Omental fat pad (tissue), 4 donors: Measurements from ENCODE around the gene DSG2. TPM values are rescaled to one million over a fixed set of nuclear protein-coding genes. Genes with fewer than 3 reads are reported as not detected.

Source experiments
- ATAC-seq: fragments of 150-250 bp; one replicate; pipeline ENCODE4 v1.9.1; 2016; ENCODE audit warnings: mild to moderate bottlenecking, moderate library complexity; ENCODE audit not compliant: low FRiP score
- DNase-seq: peaks from one replicate; pipeline ENCODE4 v3.0.0-alpha.2; 2019; ENCODE audit warnings: low spot score
- CTCF ChIP-seq, 3 donors: fragments of 450-650 bp; IDR thresholded peaks; one replicate each; pipeline ENCODE4 v1.5.1; 2016 to 2017; ENCODE audit warnings: antibody characterized with exemption in 3 of 3, mild to moderate bottlenecking in 3 of 3, moderate library complexity in 2 of 3
- total RNA-seq, 4 donors: library from RNA; depleted of rRNA; stranded (reverse); fragments of >200 nt; gene quantifications; one replicate each; pipeline ENCODE4 v1.1.0, GENCODE V29; 2016

DSG2 gene
- total RNA-seq, 4 donors from 2014 or later, result 33.5 to 75.2 (median 42.2) TPM

- DNase-seq, result no peak
- no peak for TF ChIP-seq CTCF (IDR thresholded peaks at IDR 0.05)
- no peak for ATAC-seq
These were observed 68.0 kb downstream of the DSG2 start for GRCh38 chr18:31565782-31566512.

GRCh38 chr18:31566576-31567306 is 68.8 kb downstream of the DSG2 start:
- ATAC-seq (no peak), DNase-seq (no peak)
- TF ChIP-seq CTCF (IDR thresholded peaks at IDR 0.05), result no peak

GRCh38 chr18:31572368-31572767 is 74.4 kb downstream of the DSG2 start:
- no peak for ATAC-seq
- TF ChIP-seq CTCF (IDR thresholded peaks at IDR 0.05), result no peak
- no peak for DNase-seq

- no peak for ATAC-seq
- DNase-seq, result no peak
- no peak for TF ChIP-seq CTCF (IDR thresholded peaks at IDR 0.05)
These were observed 75.1 kb downstream of the DSG2 start for GRCh38 chr18:31573051-31573450.

GRCh38 chr18:31574359-31574758 is 76.4 kb downstream of the DSG2 start:
- TF ChIP-seq CTCF (IDR thresholded peaks at IDR 0.05), result no peak
- DNase-seq (no peak), ATAC-seq (no peak)

- no peak for DNase-seq
- no peak for TF ChIP-seq CTCF (IDR thresholded peaks at IDR 0.05)
These were observed 77.7 kb downstream of the DSG2 start for GRCh38 chr18:31575515-31576257.

More at GRCh38 chr18:31575515-31576257, 77.7 kb downstream of the DSG2 start:
- ATAC-seq, result no peak
